HL-60 (cell line): ENCODE data around the gene VWA3B.

Source experiments
- DNase-seq, 2 experiments: peaks; one replicate each; pipeline ENCODE4 v3.0.0-alpha.2; 2010 to 2020; ENCODE audit warnings: low read depth in 1 of 2, low spot score in 1 of 2
- H3K27ac ChIP-seq: fragments of 250-450 bp; sonication (Bioruptor Pico); replicated peaks from 2 replicates; pipeline ENCODE4 v1.5.1; 2020; ENCODE audit warnings: mild to moderate bottlenecking, moderate library complexity
- H3K27me3 ChIP-seq: fragments of 250-450 bp; sonication (Bioruptor Pico); 2 replicates; pipeline ENCODE4 v1.5.1; 2021; ENCODE audit warnings: mild to moderate bottlenecking, moderate library complexity; ENCODE audit not compliant: insufficient read depth, poor library complexity, severe bottlenecking
- H3K4me3 ChIP-seq: replicated peaks from 2 replicates; pipeline ENCODE4 v1.5.1; 2011; ENCODE audit warnings: mild to moderate bottlenecking, control low read depth, low read length; ENCODE audit not compliant: insufficient read depth
- GABPA ChIP-seq: IDR thresholded peaks from 2 replicates; pipeline ENCODE4 v1.6.1; 2012; ENCODE audit warnings: low read depth
- POLR2AphosphoS5 ChIP-seq: IDR thresholded peaks from 2 replicates; pipeline ENCODE4 v1.6.1; 2012; ENCODE audit warnings: low read depth
- REST ChIP-seq: IDR thresholded peaks from 2 replicates; pipeline ENCODE4 v1.6.1; 2012; ENCODE audit warnings: low read depth; ENCODE audit not compliant: insufficient replicate concordance
- SPI1 ChIP-seq: IDR thresholded peaks from 2 replicates; pipeline ENCODE4 v1.6.1; 2012; ENCODE audit warnings: low read depth, mild to moderate bottlenecking, borderline replicate concordance
- TF ChIP-seq, protein P1 (sequence below): IDR thresholded peaks from one replicate; pipeline ENCODE4 v1.5.1; 2011; ENCODE audit warnings: low read length, control low read depth, inconsistent platforms; ENCODE audit not compliant: insufficient read depth

VWA3B gene

DNA sequence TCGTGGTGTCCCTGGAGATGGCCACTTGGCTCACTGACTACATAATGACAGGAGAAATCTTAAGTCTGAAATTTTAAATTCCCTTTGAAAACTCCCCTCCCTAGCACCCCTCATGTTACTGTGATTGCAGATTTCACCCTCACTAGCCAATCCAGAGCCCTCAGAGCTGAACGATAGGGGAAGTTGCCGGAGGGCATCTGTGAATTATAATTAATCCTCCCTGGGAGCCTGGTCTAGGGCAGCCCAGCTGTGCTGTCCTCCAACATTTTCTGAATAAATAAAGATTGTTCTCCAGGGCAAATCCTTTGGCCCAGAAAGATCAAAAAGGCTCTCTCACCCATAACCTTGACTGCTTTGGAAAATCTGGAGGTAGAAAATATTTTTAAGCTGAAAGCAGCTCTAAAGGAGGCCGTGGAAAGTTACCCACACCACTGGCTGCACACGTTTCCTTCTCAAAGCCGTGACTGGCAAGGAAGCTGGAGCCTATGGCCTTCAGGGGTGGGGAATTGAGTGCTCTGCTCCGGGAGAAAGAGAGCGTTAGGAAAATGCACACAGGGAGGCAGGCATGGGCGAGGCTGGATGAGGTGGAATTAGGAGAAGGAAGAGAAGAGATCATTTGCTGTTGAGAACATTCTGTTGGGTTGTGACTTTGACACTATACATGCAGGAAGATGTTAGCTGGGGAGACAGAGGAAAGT is 190.3 kb downstream of the VWA3B start:
- no peak for DNase-seq
- TF ChIP-seq GABPA (no peak), SPI1 (no peak), POLR2AphosphoS5 (no peak), REST (no peak)
- TF ChIP-seq, protein P1, sequence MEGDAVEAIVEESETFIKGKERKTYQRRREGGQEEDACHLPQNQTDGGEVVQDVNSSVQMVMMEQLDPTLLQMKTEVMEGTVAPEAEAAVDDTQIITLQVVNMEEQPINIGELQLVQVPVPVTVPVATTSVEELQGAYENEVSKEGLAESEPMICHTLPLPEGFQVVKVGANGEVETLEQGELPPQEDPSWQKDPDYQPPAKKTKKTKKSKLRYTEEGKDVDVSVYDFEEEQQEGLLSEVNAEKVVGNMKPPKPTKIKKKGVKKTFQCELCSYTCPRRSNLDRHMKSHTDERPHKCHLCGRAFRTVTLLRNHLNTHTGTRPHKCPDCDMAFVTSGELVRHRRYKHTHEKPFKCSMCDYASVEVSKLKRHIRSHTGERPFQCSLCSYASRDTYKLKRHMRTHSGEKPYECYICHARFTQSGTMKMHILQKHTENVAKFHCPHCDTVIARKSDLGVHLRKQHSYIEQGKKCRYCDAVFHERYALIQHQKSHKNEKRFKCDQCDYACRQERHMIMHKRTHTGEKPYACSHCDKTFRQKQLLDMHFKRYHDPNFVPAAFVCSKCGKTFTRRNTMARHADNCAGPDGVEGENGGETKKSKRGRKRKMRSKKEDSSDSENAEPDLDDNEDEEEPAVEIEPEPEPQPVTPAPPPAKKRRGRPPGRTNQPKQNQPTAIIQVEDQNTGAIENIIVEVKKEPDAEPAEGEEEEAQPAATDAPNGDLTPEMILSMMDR = no peak
- no peak overlapping the region for H3K4me3 ChIP-seq
- peaks cover 3% of the 10 kb centered on the region for H3K27me3 ChIP-seq
- no peak overlapping the region for H3K27ac ChIP-seq

DNA sequence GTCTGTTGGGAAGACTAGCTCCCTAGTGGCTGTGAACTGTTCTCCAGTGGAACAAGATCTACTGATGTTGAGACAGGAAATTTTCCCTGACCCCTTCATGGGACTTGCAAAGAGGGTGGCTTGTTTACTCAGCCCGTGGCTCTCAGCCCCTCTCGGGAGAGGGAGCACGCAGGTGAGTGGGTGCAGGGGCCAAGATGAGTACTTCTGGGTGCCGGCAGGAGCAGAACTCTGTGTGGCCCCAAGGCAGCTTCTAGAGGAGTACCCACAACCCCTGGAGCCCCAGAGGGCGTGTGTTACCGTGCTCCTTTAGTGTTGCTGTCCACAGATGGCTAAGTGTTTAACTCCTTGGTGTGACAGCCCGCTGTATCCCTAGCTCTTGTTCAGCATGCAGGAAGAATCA is 191.1 kb downstream of the VWA3B start:
- H3K27ac ChIP-seq = no peak overlapping the region
- peaks cover 3% of the 10 kb centered on the region for H3K27me3 ChIP-seq
- DNase-seq = no peak
- no peak overlapping the region for H3K4me3 ChIP-seq
- TF ChIP-seq SPI1 (no peak), REST (no peak), POLR2AphosphoS5 (no peak), GABPA (no peak)
- TF ChIP-seq, protein P1 = no peak

DNA sequence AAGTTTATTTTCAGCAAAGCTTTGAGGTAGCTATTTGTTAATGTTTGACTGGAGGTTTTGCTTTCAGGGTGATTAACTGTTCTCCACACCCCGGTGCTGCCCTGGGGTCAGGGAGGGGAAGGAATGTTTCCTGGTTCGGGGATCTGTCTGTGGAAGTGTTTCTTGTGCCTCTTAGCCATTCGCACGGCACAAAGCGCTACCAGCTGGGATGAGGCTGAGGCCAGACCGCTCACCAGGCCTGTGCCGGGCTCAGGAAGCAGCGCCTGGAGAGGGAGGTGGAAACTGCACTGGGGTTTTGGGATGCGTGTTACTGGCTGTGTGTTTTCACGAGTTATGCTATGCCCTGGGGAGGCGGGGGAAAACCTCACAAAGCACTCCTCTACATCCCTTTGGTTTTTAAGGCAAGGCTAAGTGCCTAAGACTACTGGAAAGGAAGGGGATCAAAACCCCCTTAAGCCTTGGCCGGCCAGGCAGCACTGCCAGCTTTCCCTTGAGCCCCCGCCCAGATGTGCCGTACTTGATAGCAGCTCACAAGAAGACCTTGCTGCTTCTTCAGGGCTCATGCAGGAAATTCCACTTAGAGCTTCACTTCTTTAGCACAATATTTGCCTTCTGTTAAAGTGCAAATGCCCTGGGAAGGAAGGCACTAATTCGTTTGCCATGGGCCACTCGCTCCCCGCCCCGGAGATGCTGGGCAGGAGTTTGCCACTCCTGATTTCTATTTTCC is 193.6 kb downstream of the VWA3B start:
- Histone ChIP-seq H3K27ac (no peak overlapping the region), H3K4me3 (no peak overlapping the region), H3K27me3 (peaks cover 3% of the 10 kb centered on the region)
- no peak for DNase-seq
- TF ChIP-seq REST (no peak), GABPA (no peak), POLR2AphosphoS5 (no peak), SPI1 (no peak)
- TF ChIP-seq, protein P1 = no peak
